ENCODE measurements around the gene PLOD3. TPM values are rescaled to one million over a fixed set of nuclear protein-coding genes. Genes with fewer than 3 reads are reported as not detected.

The PLOD3 gene
- total RNA-seq, 1 experiment from 2014 or later: 71.3 TPM

DNA sequence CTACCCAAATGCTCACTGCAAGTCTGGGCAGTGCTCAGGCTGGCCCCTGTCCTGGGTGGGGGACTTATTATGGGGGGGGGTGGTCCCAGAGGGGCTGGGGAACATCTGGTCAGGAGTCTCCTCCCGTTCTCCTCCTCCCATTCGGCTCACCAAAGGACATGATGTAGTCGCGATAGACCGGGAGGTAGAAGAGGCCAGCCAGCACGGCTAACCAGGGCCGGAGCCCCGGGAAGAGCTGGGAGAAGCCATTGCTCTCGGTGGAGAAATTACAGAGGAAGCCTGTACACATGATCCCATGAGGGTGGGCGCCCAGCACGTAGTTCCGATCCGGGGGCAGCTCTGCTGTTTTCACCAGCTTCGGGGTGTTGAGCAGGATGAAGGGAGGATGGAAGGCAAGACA lies 18.9 kb downstream of the PLOD3 start:
- Histone ChIP-seq H3K4me1 (replicated peaks) (0 out of 2 replicates have a peak, but pooled peaks cover 4% of the 10 kb centered on the region), H3K4me3 (no peak overlapping the region), H3K9me3 (replicated peaks) (0 out of 2 replicates have a peak, but pooled peaks cover 2% of the 10 kb centered on the region), H3K36me3 (no peaks in the 10 kb centered on the region), H3K27me3 (replicated peaks) (peaks cover 46% of the 10 kb centered on the region), H3K27ac (no peak overlapping the region)
- no peak for DNase-seq (ENCODE audit: low read depth in 1 of 2, low spot score in 2 of 2)

DNA sequence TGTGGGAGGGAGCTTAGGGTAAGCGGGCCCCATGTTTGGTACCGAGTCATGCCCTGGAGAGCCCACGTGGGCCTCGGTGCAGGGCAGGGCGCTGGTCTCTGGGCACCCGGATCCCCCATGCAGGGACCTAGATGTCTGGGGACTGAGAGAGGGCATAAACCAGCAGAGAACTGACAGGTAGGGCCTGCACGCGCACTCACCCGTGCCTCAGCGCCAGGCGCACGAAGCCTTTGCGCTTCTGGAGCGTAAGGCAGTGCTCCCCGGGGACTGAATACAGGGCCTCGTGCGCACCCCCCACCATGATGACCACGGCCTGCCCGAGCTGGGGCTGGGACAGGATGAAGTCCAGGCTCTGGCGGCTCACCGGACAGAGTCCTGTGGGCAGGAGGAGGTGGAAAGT lies 19.4 kb downstream of the PLOD3 start:
- Histone ChIP-seq H3K4me1 (replicated peaks) (0 out of 2 replicates have a peak, but pooled peaks cover 4% of the 10 kb centered on the region), H3K36me3 (no peaks in the 10 kb centered on the region), H3K27me3 (replicated peaks) (peaks cover 47% of the 10 kb centered on the region), H3K4me3 (no peak overlapping the region), H3K27ac (no peak overlapping the region), H3K9me3 (replicated peaks) (0 out of 2 replicates have a peak, but pooled peaks cover 2% of the 10 kb centered on the region)
- no peak for DNase-seq (ENCODE audit: low read depth in 1 of 2, low spot score in 2 of 2)

DNA sequence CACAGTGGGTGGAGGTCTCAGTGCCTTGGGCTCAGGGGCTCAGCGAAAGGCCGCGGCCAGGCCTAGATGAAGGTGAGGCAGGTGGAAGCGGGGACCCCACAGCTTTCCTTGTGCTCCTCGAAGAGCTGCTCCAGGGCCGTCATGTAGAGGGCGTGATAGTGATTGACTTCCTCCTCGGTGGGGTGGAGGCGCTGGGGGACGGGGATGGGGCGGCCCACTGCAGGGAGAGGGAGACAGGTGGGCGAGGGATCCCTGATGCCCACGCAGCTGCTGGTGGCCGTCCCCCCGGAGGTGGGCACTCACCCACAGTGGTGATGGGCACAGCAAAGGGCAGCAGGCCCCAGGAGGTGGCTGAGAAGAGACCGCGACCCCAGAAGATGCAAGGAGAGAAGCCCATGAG lies 21.5 kb downstream of the PLOD3 start:
- no peak overlapping the region for H3K27ac ChIP-seq
- no peaks in the 10 kb centered on the region for H3K36me3 ChIP-seq
- no peaks in the 10 kb centered on the region for H3K9me3 ChIP-seq (replicated peaks)
- DNase-seq (ENCODE audit: low read depth in 1 of 2, low spot score in 2 of 2): no peak
- no peak overlapping the region for H3K4me3 ChIP-seq
- H3K4me1 ChIP-seq (replicated peaks): no peaks in the 10 kb centered on the region; the same call in 1 of the 2 replicates
- H3K27me3 ChIP-seq (replicated peaks): peaks cover 35% of the 10 kb centered on the region

DNA sequence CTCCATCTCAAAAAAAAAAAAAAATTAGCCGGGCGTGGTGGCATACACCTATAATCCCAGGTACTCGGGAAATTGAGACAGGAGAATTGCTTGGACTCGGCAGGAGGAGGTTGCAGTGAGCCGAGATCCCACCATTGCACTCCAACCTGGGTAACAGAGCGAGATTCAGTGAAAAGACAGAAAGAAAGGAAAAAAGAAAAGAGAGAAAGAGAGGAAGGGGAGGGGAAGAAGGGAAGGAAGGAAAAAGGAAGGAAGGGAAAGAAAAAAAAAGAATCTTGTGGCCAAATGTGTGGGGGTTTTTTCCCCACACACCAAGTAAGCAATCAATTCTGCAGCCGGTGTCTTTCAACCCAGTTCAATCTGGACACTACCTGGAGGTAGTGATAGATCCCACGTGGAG lies 28.3 kb downstream of the PLOD3 start:
- no peaks in the 10 kb centered on the region for H3K36me3 ChIP-seq

DNA sequence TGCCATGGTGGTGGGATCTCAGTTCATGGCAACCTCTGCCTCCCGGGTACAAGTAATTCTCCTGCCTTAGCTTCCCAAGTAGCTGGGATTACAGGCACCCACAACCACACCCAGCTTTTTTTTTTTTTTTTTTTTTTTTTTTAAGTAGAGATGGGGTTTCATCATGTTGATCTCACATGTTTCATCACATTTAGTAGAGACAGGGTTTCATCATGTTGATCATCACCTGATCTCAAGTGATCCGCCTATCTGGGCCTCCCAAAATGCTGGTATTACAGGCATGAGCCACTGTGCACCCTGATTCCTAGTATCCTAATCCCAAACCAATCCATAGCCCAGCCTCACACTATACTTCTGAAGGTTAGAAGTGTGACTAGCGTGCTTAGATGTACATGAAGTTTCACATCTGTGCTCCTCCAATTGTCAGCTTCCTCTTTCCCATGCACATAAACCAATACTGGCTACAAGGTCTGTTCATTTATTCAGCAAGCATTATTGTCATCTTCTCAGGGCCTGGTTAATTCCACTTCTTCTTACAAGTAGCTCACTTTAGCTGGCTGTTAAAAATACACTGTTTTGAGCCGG lies 30.4 kb downstream of the PLOD3 start:
- no peak for DNase-seq (ENCODE audit: low read depth in 1 of 2, low spot score in 2 of 2)
- Histone ChIP-seq H3K9me3 (replicated peaks) (no peaks in the 10 kb centered on the region; the same call in 1 of the 2 replicates), H3K4me3 (no peak overlapping the region), H3K36me3 (no peaks in the 10 kb centered on the region), H3K4me1 (replicated peaks) (no peaks in the 10 kb centered on the region), H3K27ac (no peak overlapping the region), H3K27me3 (replicated peaks) (peaks cover 29% of the 10 kb centered on the region)

More for the DNA sequence above, 28.3 kb downstream of the PLOD3 start:
- no peak for DNase-seq (ENCODE audit: low read depth in 1 of 2, low spot score in 2 of 2)
- Histone ChIP-seq H3K27me3 (replicated peaks) (peaks cover 29% of the 10 kb centered on the region), H3K27ac (no peak overlapping the region), H3K9me3 (replicated peaks) (no peaks in the 10 kb centered on the region; the same call in 1 of the 2 replicates), H3K4me1 (replicated peaks) (no peaks in the 10 kb centered on the region; the same call in 1 of the 2 replicates), H3K4me3 (no peak overlapping the region)

DNA sequence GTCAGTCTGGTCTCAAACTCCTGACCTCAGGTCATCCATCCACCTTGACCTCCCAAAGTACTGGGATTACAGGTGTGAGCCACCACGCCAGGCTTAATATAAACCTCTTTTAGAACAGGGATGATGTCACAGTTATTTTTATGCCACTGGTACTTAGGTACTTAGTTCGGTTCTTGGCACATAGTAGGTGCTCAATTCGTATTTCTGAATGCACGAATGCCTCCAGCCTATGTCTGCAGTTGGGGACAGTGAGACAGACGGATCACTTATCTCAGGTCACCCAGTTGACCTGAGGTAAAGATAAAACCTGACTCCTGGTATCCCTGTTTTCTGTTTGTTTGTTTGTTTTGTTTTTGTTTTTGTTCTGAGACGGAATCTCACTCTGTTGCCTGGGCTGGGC lies 31.2 kb downstream of the PLOD3 start:
- Histone ChIP-seq H3K27ac (no peak overlapping the region), H3K4me1 (replicated peaks) (no peaks in the 10 kb centered on the region), H3K9me3 (replicated peaks) (no peaks in the 10 kb centered on the region; the same call in 1 of the 2 replicates), H3K4me3 (no peak overlapping the region), H3K36me3 (no peaks in the 10 kb centered on the region), H3K27me3 (replicated peaks) (peaks cover 33% of the 10 kb centered on the region)
- no peak for DNase-seq (ENCODE audit: low read depth in 1 of 2, low spot score in 2 of 2)

DNA sequence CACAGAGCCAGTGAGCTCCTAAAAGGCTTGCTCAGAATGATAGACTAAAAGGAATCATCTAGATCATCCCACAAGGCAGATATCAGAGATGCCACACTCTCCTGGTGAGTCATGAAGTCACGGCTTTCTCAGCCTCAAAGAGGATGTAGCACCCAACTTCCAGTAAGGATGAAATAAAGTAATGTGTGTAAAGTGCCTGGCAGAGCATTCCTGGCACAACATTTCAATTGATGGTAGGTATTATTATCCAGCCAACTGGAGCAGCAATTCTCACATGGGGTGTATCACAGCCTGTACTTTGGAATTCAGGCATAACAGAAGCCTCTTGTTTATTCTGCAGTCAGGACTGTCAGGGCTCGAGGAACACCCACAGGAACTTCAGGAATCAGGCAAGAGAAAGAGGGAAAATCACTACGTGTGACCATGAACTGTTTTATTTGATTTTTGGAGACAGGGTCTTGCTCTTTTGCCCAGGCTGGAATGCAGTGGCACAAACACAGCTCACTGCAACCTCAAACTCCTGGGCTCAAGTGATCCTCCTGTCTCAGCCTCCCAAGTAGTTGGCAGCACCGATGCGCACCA lies 32.0 kb downstream of the PLOD3 start:
- no peak overlapping the region for H3K4me3 ChIP-seq
- H3K4me1 ChIP-seq (replicated peaks): no peaks in the 10 kb centered on the region
- no peak overlapping the region for H3K27ac ChIP-seq
- no peaks in the 10 kb centered on the region; the same call in 1 of the 2 replicates for H3K9me3 ChIP-seq (replicated peaks)
- H3K27me3 ChIP-seq (replicated peaks): peaks cover 38% of the 10 kb centered on the region
- no peaks in the 10 kb centered on the region for H3K36me3 ChIP-seq
- DNase-seq (ENCODE audit: low read depth in 1 of 2, low spot score in 2 of 2): no peak

DNA sequence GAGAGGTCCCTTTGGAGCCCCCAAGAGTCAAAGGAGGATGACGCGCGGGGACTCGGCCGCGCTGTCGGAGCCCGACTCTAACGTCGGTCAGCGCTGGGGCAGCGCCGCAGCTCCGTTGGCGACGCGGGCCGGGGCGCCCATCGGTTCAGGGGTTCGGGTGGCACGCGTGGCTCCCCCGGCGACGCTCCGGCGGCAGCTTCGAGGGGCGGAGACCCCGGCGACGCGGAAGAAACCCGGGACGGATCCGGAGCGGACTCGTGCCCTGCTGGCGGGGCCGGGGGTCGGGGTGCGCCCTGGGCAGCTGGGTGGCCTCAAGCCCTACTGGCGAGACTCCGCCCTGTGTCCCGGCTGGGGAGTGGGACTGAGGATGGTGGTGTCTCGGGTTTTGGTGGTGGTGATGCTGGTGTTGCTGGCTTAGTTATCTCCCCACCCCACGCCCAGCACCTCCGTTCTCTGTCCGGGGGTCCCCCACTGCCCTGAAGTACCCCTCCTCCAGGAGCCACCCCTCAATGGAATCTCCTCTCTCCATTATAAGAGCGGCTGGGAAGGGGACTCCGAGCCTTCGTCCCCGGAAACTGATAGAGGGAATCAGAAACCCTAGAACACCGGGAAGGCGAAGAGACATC lies 37.1 kb downstream of the PLOD3 start, which contains the start of gene NAT16:
TSS of gene NAT16 (minus strand) at position 164 of the 626 bp plus-strand sequence. CDS start 5,486 bp downstream, outside the sequence.
- peaks cover 61% of the 10 kb centered on the region for H3K27me3 ChIP-seq (replicated peaks)
- H3K27ac ChIP-seq: no peak within 1 kb of the TSS
- peaks cover 3% of the 10 kb centered on the region for H3K9me3 ChIP-seq (replicated peaks)
- H3K4me3 ChIP-seq: no peak within 1 kb of the TSS
- DNase-seq (ENCODE audit: low read depth in 1 of 2, low spot score in 2 of 2): no peak
- no peaks in the 10 kb centered on the region for H3K36me3 ChIP-seq
- no peaks in the 10 kb centered on the region for H3K4me1 ChIP-seq (replicated peaks)

DNA sequence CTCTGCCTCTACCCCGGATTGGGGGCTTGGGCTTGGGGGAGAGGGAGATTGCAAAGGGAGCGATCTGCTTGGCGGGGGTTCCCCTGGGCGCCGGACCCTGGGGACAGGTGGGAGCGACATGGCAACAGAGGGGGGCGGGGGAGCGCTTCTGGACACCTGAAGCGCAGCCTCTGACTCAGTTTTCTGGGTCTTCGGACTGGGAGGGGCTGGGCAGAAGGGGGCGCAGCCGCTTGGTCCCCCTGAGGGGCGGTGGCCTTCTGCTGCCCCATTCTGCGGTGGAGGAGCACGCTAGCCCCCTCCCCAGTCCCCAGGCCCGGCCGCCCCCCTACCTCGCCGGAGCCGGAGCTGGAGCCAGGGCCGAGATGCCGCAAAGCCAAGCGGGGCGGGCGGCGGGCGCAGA lies 37.7 kb downstream of the PLOD3 start:
- H3K27me3 ChIP-seq (replicated peaks): peaks cover 63% of the 10 kb centered on the region
- DNase-seq (ENCODE audit: low read depth in 1 of 2, low spot score in 2 of 2): no peak
- H3K9me3 ChIP-seq (replicated peaks): peaks cover 3% of the 10 kb centered on the region; the same call in 1 of the 2 replicates
- H3K4me3 ChIP-seq: no peak overlapping the region
- H3K36me3 ChIP-seq: no peaks in the 10 kb centered on the region
- no peaks in the 10 kb centered on the region for H3K4me1 ChIP-seq (replicated peaks)
- H3K27ac ChIP-seq: no peak overlapping the region

DNA sequence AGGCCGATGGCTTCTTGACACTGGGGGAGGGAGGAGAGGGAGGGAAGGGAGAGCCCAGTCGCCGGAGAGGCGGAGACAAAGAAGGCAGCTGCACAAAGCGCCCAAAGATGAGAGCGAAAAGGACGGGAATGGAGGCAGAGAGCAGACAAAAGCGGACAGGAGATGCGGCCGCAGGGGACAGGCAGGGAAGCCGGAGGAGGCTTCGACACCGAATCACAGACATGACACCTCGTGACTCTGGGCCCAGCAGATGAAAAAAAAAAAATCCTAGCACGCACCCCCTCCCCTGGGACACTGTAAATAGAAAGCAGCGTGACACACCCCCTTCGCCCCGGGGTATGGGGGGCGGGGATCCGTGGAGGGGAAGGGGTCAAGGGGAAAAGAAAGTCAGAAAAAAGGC lies 38.3 kb downstream of the PLOD3 start:
- Histone ChIP-seq H3K27ac (no peak overlapping the region), H3K9me3 (replicated peaks) (peaks cover 3% of the 10 kb centered on the region; the same call in 1 of the 2 replicates), H3K27me3 (replicated peaks) (peaks cover 69% of the 10 kb centered on the region), H3K4me3 (no peak overlapping the region), H3K4me1 (replicated peaks) (no peaks in the 10 kb centered on the region), H3K36me3 (no peaks in the 10 kb centered on the region)
- DNase-seq (ENCODE audit: low read depth in 1 of 2, low spot score in 2 of 2): no peak

DNA sequence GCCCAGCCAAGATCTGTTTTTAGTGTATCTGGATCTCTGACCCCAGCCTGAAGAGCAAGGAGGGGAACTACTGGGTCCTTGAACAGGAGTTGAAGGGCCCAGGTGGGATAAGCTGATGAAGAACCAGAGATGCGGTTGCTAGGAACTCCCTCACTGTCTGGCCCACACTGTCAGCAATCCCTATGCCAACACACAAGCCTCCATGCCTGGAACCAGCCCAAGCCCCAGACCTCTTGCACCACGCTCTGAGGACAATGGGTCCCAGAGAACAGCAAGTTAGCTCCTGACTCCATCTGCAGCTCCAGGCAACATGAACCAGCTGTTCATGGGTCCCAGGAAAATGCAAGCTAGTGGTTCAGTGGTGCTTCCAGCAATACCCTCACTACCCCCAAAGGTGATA lies 39.7 kb downstream of the PLOD3 start:
- Histone ChIP-seq H3K9me3 (replicated peaks) (peaks cover 3% of the 10 kb centered on the region; the same call in 1 of the 2 replicates), H3K4me3 (no peak overlapping the region), H3K36me3 (no peaks in the 10 kb centered on the region), H3K4me1 (replicated peaks) (peaks cover 12% of the 10 kb centered on the region), H3K27me3 (replicated peaks) (peaks cover 83% of the 10 kb centered on the region), H3K27ac (no peak overlapping the region)
- DNase-seq (ENCODE audit: low read depth in 1 of 2, low spot score in 2 of 2): no peak

DNA sequence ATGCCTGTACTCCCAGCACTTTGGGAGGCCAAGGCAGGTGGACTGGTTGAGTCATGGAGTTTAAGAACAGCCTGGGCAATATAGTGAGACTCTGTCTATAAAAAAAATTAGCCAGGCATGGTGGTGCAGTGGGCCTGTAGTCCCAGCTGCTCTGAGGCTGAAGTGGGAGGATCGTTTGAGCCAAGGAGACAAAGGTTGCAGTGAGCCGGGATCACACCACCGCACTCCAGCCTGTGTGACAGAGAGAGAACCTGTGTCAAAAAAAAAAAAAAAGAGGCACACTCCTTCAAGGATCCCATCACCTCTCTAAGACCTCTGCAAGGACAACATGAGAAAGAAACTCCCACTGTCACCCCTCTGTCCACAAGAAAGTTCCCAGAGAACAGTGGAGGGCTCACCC lies 41.7 kb downstream of the PLOD3 start:
- H3K4me1 ChIP-seq (replicated peaks): peaks cover 19% of the 10 kb centered on the region
- DNase-seq (ENCODE audit: low read depth in 1 of 2, low spot score in 2 of 2): no peak
- peaks cover 3% of the 10 kb centered on the region; the same call in 1 of the 2 replicates for H3K9me3 ChIP-seq (replicated peaks)
- no peak overlapping the region for H3K4me3 ChIP-seq
- no peak overlapping the region for H3K27ac ChIP-seq
- H3K36me3 ChIP-seq: no peaks in the 10 kb centered on the region
- peaks cover 84% of the 10 kb centered on the region for H3K27me3 ChIP-seq (replicated peaks)

DNA sequence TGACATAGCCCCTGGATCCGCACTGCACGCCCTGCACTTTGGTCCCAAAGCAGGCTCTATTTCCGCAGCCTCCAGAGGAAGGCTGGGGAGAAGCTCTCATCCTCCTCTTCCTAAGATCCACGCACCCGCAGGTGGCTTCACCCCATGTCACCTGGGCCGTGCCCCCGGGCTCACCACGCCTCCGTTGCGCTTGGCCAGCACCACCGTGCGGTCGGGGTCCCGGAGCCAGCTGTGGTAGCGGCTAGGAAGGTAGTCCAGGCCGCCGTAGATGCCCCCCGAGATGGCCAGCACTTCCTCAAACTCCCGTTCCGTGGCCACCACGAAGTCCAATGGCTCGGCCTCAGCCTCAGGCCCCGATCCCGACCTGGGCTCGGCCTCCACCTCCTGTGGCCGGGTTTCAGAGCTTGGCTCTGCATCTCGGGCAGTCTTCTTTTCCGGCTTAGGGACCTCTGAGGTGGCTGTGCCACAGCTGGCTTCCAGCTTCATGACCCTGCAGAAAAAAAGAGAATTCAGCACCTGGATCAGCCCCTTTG lies 43.0 kb downstream of the PLOD3 start:
- H3K27me3 ChIP-seq (replicated peaks): peaks cover 85% of the 10 kb centered on the region
- DNase-seq (ENCODE audit: low read depth in 1 of 2, low spot score in 2 of 2): no peak
- no peak overlapping the region for H3K4me3 ChIP-seq
- no peak overlapping the region for H3K27ac ChIP-seq
- no peaks in the 10 kb centered on the region for H3K36me3 ChIP-seq
- peaks cover 25% of the 10 kb centered on the region for H3K4me1 ChIP-seq (replicated peaks)
- peaks cover 3% of the 10 kb centered on the region; the same call in 1 of the 2 replicates for H3K9me3 ChIP-seq (replicated peaks)

All from SJSA1 (cell line).